ENCODE data around the gene POLR2B. TPM values are rescaled to one million over a fixed set of nuclear protein-coding genes. Genes with fewer than 3 reads are reported as not detected.

POLR2B gene
- 55.4 and 64.4 TPM in 2 replicates for total RNA-seq

GRCh38 chr4:56978750-56979303 is at the start of gene POLR2B:
POLR2B (plus strand) TSS chr4:56978896; CDS start chr4:56978986, 90 bp downstream.

GRCh38 chr4:56977321-56978012 is 1.2 kb upstream of the POLR2B start, which contains the start of gene NOA1:
NOA1 (minus strand) TSS chr4:56977606; CDS start chr4:56977585, 21 bp downstream.

Other genes starting within 250 kb of the POLR2B start
- not detected in 2 replicates for gene SPINK2, start 157.2 kb upstream of the POLR2B start, total RNA-seq
- 18.8 and 22.7 TPM in 2 replicates for gene REST, start 71.0 kb upstream of the POLR2B start, total RNA-seq
- gene NOA1, start 1.3 kb upstream of the POLR2B start, total RNA-seq = 24.3 and 26.7 TPM in 2 replicates
- gene IGFBP7, start 131.5 kb downstream of the POLR2B start, total RNA-seq = 384 and 793 TPM in 2 replicates

Measured in hair follicular keratinocyte (primary cell).